K562 (cell line): Measurements from ENCODE around the gene M6PR. TPM values are rescaled to one million over a fixed set of nuclear protein-coding genes. Genes with fewer than 3 reads are reported as not detected.

Experiments
- ATAC-seq: fragments of 200-7000 bp; cut with Tn5 transposase; 3 replicates; pipeline ENCODE4 v1.9.1; 2020; ENCODE audit warnings: moderate library complexity
- BruUV-seq: library from RNA; stranded (reverse); fragments of 400-500 nt; replicated peaks from 2 replicates; lab custom pipeline; 2021; lab: Mats Ljungman, UMichigan
- CTCF ChIA-PET: fragments of 300-600 bp; formaldehyde crosslinking; extraction: SDS; loops from one replicate; lab custom pipeline; 2021; ENCODE audit warnings: low intra/inter-chr PET ratio; lab: Yijun Ruan, JAX
- POLR2A ChIA-PET: fragments of 300-600, 350-650 bp; sonication (Branson Sonifier 250); formaldehyde crosslinking; extraction: SDS; loops from one replicate; lab custom pipeline; 2021; ENCODE audit warnings: antibody characterized with exemption, inconsistent platforms; lab: Yijun Ruan, JAX
- DNase-seq, 4 experiments: peaks; one replicate each; pipeline versions ENCODE4 v3.0.0 to v3.0.0-alpha.2; 2011 to 2018; ENCODE audit warnings: low spot score in 3 of 4, mixed read lengths in 3 of 4; ENCODE audit errors: extremely low read depth in 1 of 4
- FAIRE-seq: peaks from 2 replicates; lab custom pipeline; 2011; peaks lifted over from hg19 to GRCh38; lab: Jason Lieb, UNC
- H2AFZ ChIP-seq: 2 replicates; pipeline ENCODE4 v1.6.0; 2011; ENCODE audit warnings: low read depth, low read length, control low read depth, inconsistent platforms
- H3K27ac ChIP-seq: fragments of 200-600 bp; 3 replicates; pipeline ENCODE4 v1.8.0; 2011; ENCODE audit warnings: low read depth, mild to moderate bottlenecking, control low read depth, inconsistent platforms, low read length, moderate library complexity, mixed read lengths; ENCODE audit errors: extremely low read depth
- H3K27me3 ChIP-seq, 2 experiments: fragments of 300-600 bp in 1 of 2; 2 replicates in 1 of 2; 3 replicates in 1 of 2; pipeline versions ENCODE4 v1.6.0 to v1.8.0; 2011; ENCODE audit warnings: inconsistent platforms in 2 of 2, low read length in 2 of 2, mild to moderate bottlenecking in 1 of 2, mixed read lengths in 1 of 2, moderate library complexity in 1 of 2; ENCODE audit not compliant: control insufficient read depth in 2 of 2, insufficient read depth in 2 of 2
- H3K36me3 ChIP-seq: fragments of 300-600 bp; 3 replicates; pipeline ENCODE4 v1.8.0; 2011; ENCODE audit warnings: mild to moderate bottlenecking, low read length, inconsistent platforms; ENCODE audit not compliant: control insufficient read depth, insufficient read depth
- H3K4me1 ChIP-seq, 2 experiments: fragments of 200-600 bp in 1 of 2; replicated peaks in 1 of 2; 2 replicates in 1 of 2; 3 replicates in 1 of 2; pipeline versions ENCODE4 v1.5.1 to v1.8.0; 2011; ENCODE audit warnings: inconsistent platforms in 2 of 2, low read length in 2 of 2, mild to moderate bottlenecking in 1 of 2, mixed read lengths in 1 of 2, moderate library complexity in 1 of 2; ENCODE audit not compliant: control insufficient read depth in 2 of 2, insufficient read depth in 2 of 2
- H3K4me2 ChIP-seq: 2 replicates; pipeline ENCODE4 v1.6.1; 2011; ENCODE audit warnings: low read length, control low read depth, inconsistent platforms, mixed read lengths; ENCODE audit not compliant: insufficient read depth
- H3K4me3 ChIP-seq: fragments of 200-600 bp; sonication (generic), shearing (Covaris generic); 2 replicates; pipeline ENCODE4 v1.5.1; 2016; ENCODE audit warnings: control low read depth, inconsistent platforms
- H3K79me2 ChIP-seq: fragments of 200-600 bp; 3 replicates; pipeline ENCODE4 v1.8.0; 2011; ENCODE audit warnings: low read length, inconsistent platforms; ENCODE audit not compliant: control insufficient read depth, insufficient read depth
- H3K9ac ChIP-seq, 2 experiments: 2 replicates each; pipeline versions ENCODE4 v1.6.0 to v1.6.1; 2011; ENCODE audit warnings: low read depth in 2 of 2, low read length in 2 of 2, control low read depth in 1 of 2, inconsistent platforms in 1 of 2, mild to moderate bottlenecking in 1 of 2, mixed read lengths in 1 of 2; ENCODE audit not compliant: insufficient read depth in 1 of 2
- H3K9me1 ChIP-seq: one replicate; pipeline ENCODE4 v1.6.0; 2011; ENCODE audit warnings: inconsistent platforms, mild to moderate bottlenecking, low read length, moderate library complexity; ENCODE audit not compliant: control insufficient read depth, insufficient read depth
- H3K9me3 ChIP-seq: replicated peaks from 2 replicates; pipeline ENCODE4 v1.5.1; 2011; ENCODE audit warnings: low read depth, low read length, inconsistent platforms; ENCODE audit not compliant: control insufficient read depth, insufficient read depth
- H4K20me1 ChIP-seq: replicated peaks from 2 replicates; pipeline ENCODE4 v1.6.1; 2011; ENCODE audit warnings: low read length, inconsistent platforms, mixed read lengths; ENCODE audit not compliant: control insufficient read depth, insufficient read depth
- BRCA1 ChIP-seq, 2 experiments: fragments of 450-650 bp in 1 of 2; sonication (generic) in 1 of 2; formaldehyde crosslinking in 1 of 2; IDR thresholded peaks; 2 replicates each; pipeline versions ENCODE4 v1.5.0 to v1.6.1; 2017 to 2020; ENCODE audit warnings: mild to moderate bottlenecking in 1 of 2, missing genetic modification reagents in 1 of 2
- CREB1 ChIP-seq, 2 experiments: sonication (generic) in 1 of 2; formaldehyde crosslinking in 1 of 2; IDR thresholded peaks; 2 replicates each; pipeline versions ENCODE4 v1.6.1 to v1.8.0; 2012 to 2022; ENCODE audit warnings: inconsistent platforms in 1 of 2, mild to moderate bottlenecking in 1 of 2, missing genetic modification reagents in 1 of 2, moderate library complexity in 1 of 2
- EWSR1 ChIP-seq: fragments of 450-650 bp; IDR thresholded peaks from 2 replicates; pipeline ENCODE4 v1.6.1; 2018; ENCODE audit warnings: borderline replicate concordance, mild to moderate bottlenecking, low read depth, moderate library complexity; ENCODE audit not compliant: partially characterized antibody
- KHSRP ChIP-seq: fragments of 450-650 bp; IDR thresholded peaks from 2 replicates; pipeline ENCODE4 v1.6.1; 2017
- KLF16 ChIP-seq: IDR thresholded peaks from 2 replicates; pipeline ENCODE4 v1.6.1; 2016; ENCODE audit warnings: antibody characterized with exemption
- NEUROD1 ChIP-seq: fragments of 150-350 bp; IDR thresholded peaks from 2 replicates; pipeline ENCODE4 v1.6.1; 2014; ENCODE audit warnings: borderline replicate concordance, low read length, low read depth; ENCODE audit not compliant: partially characterized antibody
- POLR2H ChIP-seq: IDR thresholded peaks from 2 replicates; pipeline ENCODE4 v1.6.1; 2016; ENCODE audit warnings: missing genetic modification characterization, low read depth, mild to moderate bottlenecking, control low read depth, missing compliant biosample characterization, moderate library complexity
- RBFOX2 ChIP-seq: fragments of 200-400 bp; formaldehyde crosslinking; IDR thresholded peaks from 2 replicates; pipeline ENCODE4 v1.6.1; 2017; ENCODE audit warnings: low read depth, mild to moderate bottlenecking, low read length, moderate library complexity
- ZNF140 ChIP-seq: fragments of 250-450 bp; sonication (Bioruptor Pico); IDR thresholded peaks from 2 replicates; pipeline ENCODE4 v1.8.0; 2021; ENCODE audit warnings: moderate library complexity, mild to moderate bottlenecking, inconsistent platforms
- ZNF232 ChIP-seq: sonication (generic); formaldehyde crosslinking; IDR thresholded peaks from 2 replicates; pipeline ENCODE4 v1.8.0; 2022; ENCODE audit warnings: mild to moderate bottlenecking, missing genetic modification reagents
- WGBS: fragments of 100-300 bp; shearing (Covaris generic); methylation state at CpG from one replicate; pipeline ENCODE4 v1.1.6; 2016; ENCODE audit warnings: low coverage, mixed read lengths; ENCODE audit not compliant: insufficient coverage; ENCODE audit errors: missing lambda C conversion rate; 5-methylcytosine and 5-hydroxymethylcytosine counted together
- in situ Hi-C: fragments of 300-500 bp; cut with MboI; formaldehyde crosslinking; loops from 4 replicates; pipeline ENCODE4 v1.15.0; 2018; ENCODE audit warnings: inconsistent platforms, mixed read lengths
- intact Hi-C: fragments of 100-400 bp; cut with micrococcal nuclease; formaldehyde crosslinking; loops from 2 replicates; pipeline ENCODE4 v1.14.2; 2022
- polyA plus RNA-seq, 8 experiments: library from polyadenylated mRNA; depleted of rRNA in 4 of 8; stranded (reverse) in 5 of 8; unstranded in 3 of 8; fragments of >200 nt; fragmentation: Nextera tagmentation in 2 of 8; fragmentation: Illumina TruSeq in 1 of 8; extraction: Ambion mirVana in 2 of 8; extraction: Trizol in 1 of 8; gene quantifications; 2 replicates each; pipeline versions ENCODE4 v1.2.1 to v1.2.3, GENCODE V29; 2011 to 2014; ENCODE audit warnings: inconsistent platforms in 1 of 8, missing spikeins in 1 of 8
- total RNA-seq, 7 experiments: library from RNA; depleted of rRNA in 6 of 7; stranded (reverse); fragments of >200 nt in 6 of 7; fragmentation: Illumina TruSeq in 2 of 7; extraction: Trizol in 2 of 7; gene quantifications; 2 replicates each; pipeline versions ENCODE4 v1.2.1 to v1.2.3, GENCODE V29; 2011 to 2021; ENCODE audit warnings: low replicate concordance in 1 of 7
- TF ChIP-seq, protein P1 (sequence below): fragments of 250-450 bp; sonication (Bioruptor Pico); IDR thresholded peaks from 2 replicates; pipeline ENCODE4 v1.8.0; 2021; ENCODE audit warnings: borderline replicate concordance, mild to moderate bottlenecking, moderate library complexity; ENCODE audit not compliant: poor library complexity, severe bottlenecking
- TF ChIP-seq, protein P2 (sequence below), 3 experiments: fragments of 200-800 bp in 1 of 3; sonication (Bioruptor generic) in 1 of 3; sonication (generic) in 1 of 3; formaldehyde crosslinking in 1 of 3; IDR thresholded peaks; 2 replicates each; pipeline versions ENCODE4 v1.6.1 to v1.8.0; 2016 to 2022; ENCODE audit warnings: mild to moderate bottlenecking in 2 of 3, missing compliant biosample characterization in 2 of 3, missing genetic modification characterization in 2 of 3, missing genetic modification reagents in 1 of 3

Gene M6PR
- total and polyA plus RNA-seq, 9 of the 15 experiments (the other 6 are each of a cell fraction or from before 2014, with no cell fraction given) = 78.6 to 159 (median 112) TPM

DNA sequence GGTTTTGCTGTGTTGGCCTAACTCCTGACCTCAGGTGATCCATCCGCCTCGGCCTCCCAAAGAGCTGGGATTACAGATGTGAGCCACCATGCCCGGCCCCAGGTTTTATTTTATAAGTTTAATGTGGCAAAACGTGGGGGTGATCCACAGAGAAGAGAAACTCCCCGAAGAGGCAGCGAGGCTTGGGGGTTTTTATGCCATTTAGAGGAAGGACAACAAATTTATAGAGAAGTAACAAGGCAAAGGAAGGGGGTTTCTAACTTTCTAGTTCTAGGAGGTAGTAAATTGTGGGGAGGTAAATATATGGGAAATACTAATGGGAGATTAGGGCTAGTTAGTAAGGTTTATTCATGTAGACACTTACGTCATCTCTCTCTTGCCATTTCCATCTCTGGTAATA is 52.4 kb downstream of the M6PR start:
- Histone ChIP-seq H2AFZ (peak overlapping the region; percentile 32; the same call in 1 of the 2 replicates), H4K20me1 (no peaks in the 10 kb centered on the region), H3K9me3 (no peaks in the 10 kb centered on the region), H3K27me3 (no peaks in the 10 kb centered on the region), H3K4me2 (no peak overlapping the region), H3K79me2 (no peaks in the 10 kb centered on the region), H3K36me3 (no peaks in the 10 kb centered on the region), H3K27ac (no peak overlapping the region), H3K9me1 (no peaks in the 10 kb centered on the region), H3K4me3 (no peak overlapping the region), H3K4me1 (no peaks in the 10 kb centered on the region), H3K9ac (no peak overlapping the region)
- CTCF ChIA-PET = no interaction called here
- in situ Hi-C loops (no loop called here), intact Hi-C loops (loop anchor here (10.0 kb wide), 1 partner anchor 148 kb away; no protein-coding TSS in a partner anchor)
- POLR2A ChIA-PET = no interaction called here
- no TSS peak for BruUV-seq
- TF ChIP-seq, protein P1, sequence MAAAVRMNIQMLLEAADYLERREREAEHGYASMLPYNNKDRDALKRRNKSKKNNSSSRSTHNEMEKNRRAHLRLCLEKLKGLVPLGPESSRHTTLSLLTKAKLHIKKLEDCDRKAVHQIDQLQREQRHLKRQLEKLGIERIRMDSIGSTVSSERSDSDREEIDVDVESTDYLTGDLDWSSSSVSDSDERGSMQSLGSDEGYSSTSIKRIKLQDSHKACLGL (CRISPR knock-in tag) = no peak
- TF ChIP-seq, protein P2, sequence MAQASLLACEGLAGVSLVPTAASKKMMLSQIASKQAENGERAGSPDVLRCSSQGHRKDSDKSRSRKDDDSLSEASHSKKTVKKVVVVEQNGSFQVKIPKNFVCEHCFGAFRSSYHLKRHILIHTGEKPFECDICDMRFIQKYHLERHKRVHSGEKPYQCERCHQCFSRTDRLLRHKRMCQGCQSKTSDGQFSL (CRISPR knock-in tag; IDR thresholded peaks at IDR 0.05) = no peak
- TF ChIP-seq, protein P2 (tag; IDR thresholded peaks at IDR 0.05) = no peak
- TF ChIP-seq KHSRP (no peak), ZNF140 (CRISPR knock-in tag) (no peak), BRCA1 (IDR thresholded peaks at IDR 0.05) (no peak), BRCA1 (CRISPR knock-in tag; IDR thresholded peaks at IDR 0.05) (no peak), NEUROD1 (no peak), EWSR1 (no peak), RBFOX2 (no peak), KLF16 (no peak), CREB1 (IDR thresholded peaks at IDR 0.05) (no peak), CREB1 (CRISPR knock-in tag; IDR thresholded peaks at IDR 0.05) (no peak), POLR2H (tag) (no peak), ZNF232 (CRISPR knock-in tag) (no peak)
- ATAC-seq = no peak
- WGBS = 70% methylated on average over 1 of the region's 7 CpGs
- FAIRE-seq = no peak
- no peak for DNase-seq
